Measurements from ENCODE around the gene IQCH. TPM values are rescaled to one million over a fixed set of nuclear protein-coding genes. Genes with fewer than 3 reads are reported as not detected.

Gene IQCH
- total RNA-seq, 1 donor from 2014 or later, result 0.93 TPM

DNA sequence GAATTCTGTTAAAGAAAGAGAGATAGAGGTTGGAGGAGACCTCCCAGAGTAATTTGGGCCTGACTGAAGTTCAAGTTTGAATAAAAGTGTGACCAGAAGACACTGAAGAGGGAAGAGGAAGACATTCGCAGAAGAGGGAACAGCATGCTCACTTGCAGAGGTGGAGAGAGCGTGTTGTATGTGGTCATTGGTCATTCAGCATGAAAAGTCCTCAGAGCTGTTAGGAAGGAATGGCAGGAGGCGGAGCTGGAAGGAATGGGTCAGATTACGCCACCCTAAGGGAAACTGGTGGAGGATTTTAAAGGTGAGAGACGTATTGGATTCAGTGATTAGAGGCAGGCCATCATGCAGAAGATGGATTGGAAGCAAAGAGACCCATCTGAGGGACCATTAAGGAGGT lies 41.6 kb downstream of the IQCH start:
- intact Hi-C loops (cut with micrococcal nuclease), result no loop called here

DNA sequence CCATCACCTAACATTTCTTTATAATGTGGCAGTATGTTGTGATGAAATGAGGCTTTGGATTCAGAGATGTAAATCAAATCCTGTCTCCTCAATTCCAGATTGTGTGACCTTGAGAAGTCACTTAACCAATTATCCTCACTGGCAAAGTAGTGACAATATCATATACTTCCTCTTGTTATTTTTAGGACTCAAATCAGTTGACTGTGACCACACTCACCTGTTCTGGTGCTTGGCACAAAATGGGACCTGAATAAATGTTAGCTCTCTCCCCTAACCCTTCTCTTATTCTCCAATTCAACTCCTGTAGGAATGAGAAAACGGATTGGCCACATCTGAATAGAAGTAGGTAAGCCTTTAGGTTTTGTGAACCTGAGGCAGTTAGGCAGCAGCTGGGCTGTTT lies 42.1 kb downstream of the IQCH start:
- intact Hi-C loops (cut with micrococcal nuclease), result no loop called here

DNA sequence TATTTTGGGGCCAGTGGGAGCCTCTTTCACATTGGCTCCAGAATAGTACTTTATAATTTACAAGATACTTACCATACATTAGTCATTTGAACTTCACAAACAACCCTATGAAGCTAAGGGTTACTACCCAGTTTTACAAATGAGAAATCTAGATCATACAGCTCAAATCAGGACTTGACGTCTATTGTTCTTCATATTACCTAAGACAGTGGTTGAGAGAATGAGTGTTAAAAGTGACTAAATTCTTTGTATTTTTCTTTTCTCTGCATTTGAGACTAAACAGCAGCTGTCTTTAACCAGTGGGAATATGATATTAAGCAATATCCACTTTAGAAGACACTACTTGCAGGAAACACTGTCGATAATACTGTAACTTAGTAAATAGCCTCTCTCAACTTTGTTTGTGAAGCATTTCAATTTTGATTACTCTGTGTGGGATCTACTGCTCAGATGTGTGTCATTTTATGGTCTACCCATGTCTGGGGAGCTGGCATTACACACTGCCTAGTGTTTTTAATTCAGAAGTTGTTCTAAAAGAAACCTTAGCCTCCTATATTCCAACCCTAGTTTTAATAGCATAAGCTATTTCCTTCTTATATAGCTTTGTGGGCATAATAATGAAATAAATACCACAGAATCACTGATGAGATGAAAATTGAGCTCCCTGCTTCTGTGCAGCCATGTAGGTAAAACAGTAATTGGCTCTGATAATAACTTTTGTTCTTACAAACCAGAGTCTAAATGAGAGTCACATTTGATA lies 45.9 kb downstream of the IQCH start:
- intact Hi-C loops (cut with micrococcal nuclease), result no loop called here

DNA sequence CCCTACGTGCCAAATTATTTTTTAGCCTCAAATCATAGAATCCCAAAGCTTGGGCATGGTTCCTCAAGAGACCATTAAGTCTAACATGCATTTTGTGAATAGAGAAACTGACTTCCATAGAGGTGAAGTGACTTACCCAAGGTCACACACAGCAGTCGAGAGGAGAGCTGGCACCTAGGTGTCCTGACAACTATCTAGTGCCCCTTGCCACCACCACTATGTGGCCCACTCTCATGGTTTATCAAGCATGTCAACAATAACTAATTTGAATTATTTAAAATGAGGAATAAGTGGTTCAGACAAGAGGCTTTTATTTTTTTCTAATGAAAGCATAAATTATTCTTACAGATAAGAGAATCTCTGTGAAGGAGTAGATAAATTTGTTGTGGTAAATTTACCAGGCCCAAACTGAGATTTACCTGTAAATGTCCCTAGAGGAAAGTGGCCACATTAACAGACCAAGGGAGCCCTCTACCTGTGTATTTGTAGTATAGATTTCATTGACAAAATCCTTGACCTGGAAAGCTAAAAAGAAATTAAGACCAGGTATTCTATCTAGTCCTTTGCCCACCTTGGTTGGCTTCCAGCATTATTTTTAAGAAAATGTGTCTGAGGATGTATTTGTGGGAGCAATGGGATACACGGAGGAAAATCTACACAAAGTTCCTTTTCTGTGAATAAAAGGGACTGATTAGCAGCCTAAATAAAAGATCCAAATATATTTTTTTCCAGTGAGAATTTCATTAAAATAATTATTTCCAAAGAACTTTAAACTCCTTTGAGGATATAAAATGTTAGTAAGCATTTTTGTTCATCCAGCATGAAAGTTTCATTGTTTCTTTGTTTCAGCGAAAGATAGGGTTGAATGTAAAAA lies 49.1 kb downstream of the IQCH start:
- intact Hi-C loops (cut with micrococcal nuclease), result loop anchor here (1.0 kb wide), 1 partner anchor 357 kb away; no protein-coding TSS in a partner anchor

DNA sequence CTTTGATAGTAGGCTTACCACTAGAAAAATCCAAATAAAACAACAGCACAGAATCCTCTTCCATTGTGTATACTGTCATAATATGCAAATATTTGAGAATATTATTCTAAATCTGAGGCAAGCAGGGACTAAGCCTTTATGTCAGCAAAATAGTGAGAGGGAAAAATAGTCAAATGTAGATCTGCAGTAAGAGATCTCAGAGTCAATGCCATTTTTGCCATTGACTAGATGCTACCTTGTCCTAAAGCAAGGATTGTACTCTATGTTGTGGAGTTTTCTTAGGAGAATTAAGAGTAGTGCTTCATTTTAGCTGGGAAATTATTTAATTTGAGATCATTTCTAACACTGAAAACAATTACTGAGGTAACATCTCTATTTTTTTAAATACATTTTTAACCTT lies 50.2 kb downstream of the IQCH start:
- intact Hi-C loops (cut with micrococcal nuclease), result no loop called here

DNA sequence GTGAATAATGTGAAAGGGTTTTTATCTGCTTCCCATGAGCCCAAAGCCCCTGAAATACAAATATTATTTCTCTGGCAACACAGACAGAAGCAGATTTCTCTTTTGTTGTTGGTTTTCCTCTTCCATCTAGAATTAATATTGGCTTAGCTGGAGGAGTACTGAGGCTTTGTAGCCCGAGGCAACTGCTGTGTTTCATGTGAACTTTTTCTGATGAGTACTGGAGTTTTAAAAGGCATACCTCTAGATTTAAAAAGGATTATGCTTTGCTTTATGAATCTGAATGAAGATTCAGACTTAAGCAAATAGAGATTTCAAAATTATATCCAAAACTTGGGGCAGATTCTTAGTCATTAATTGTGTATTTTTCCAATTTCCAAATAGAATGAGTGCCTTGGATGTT lies 50.9 kb downstream of the IQCH start:
- intact Hi-C loops (cut with micrococcal nuclease), result no loop called here

DNA sequence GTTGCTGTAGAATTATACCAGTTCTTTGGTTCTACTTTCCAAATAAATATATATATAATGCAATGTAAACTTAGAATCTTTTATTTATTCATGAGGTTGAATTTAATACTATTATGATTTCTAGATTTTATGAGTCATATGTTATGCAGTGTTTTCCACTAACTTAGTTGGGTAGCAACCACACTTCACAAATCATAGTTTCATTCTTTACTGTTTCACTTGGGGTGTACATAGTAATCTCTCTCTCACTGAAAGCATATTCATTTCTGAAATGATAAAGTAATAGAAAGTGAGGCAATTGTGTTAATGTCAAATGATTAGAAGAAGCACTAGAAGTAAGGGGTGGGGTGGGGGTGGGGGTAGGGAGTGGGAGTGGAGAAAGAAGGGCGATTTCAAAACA lies 52.6 kb downstream of the IQCH start:
- intact Hi-C loops (cut with micrococcal nuclease), result no loop called here

DNA sequence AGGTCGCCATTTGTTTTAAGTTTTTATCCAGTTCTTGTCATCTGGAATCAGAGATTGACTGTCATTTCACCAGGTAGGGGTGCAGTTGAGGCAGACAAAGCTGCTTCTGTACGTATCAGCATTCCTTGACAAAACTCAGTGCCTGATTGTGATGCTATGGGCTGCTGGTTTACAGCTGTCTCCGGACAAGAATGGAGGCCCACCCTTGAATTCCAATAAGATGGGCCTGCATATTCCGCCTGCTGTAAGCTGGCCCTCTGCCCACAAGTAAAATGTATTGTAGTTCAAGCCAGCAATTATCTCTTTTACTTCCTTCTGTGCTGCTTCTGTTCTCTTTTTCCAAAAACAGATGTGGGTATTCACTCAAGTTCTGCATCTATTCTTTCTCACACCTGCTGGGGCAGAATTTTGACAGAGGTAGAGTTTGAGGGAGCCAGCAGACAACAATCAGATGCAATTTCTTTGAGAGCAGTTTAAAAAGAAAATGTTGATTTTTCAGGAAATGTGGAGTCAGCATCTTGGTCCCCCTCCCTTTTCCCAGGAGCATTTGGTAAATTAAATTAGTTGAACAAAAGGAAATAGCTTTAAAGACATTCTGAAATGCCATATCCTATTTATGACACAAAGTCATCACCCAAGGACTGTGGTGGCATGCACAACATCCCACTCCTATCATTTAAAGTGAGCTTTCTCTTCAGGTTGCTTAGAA lies 53.5 kb downstream of the IQCH start:
- intact Hi-C loops (cut with micrococcal nuclease), result no loop called here

DNA sequence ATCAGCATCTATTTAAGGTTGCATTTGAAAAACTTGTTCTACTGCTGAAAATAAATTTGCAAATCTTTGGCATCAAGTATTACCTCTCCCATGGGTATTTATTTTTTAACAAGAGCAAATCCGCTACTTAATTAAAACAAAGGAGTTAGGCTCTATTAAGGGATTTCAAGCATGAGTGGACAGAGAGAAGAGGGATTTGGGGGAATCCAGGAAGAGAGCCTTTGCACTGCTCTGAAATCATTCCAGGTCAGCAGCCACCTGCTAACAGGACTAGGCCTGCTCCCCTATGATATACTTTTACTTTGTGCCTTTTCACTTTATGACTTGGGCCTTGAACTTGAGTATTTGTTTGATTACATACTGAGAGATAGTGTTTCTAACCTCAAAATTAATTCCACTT lies 57.1 kb downstream of the IQCH start:
- intact Hi-C loops (cut with micrococcal nuclease), result no loop called here

DNA sequence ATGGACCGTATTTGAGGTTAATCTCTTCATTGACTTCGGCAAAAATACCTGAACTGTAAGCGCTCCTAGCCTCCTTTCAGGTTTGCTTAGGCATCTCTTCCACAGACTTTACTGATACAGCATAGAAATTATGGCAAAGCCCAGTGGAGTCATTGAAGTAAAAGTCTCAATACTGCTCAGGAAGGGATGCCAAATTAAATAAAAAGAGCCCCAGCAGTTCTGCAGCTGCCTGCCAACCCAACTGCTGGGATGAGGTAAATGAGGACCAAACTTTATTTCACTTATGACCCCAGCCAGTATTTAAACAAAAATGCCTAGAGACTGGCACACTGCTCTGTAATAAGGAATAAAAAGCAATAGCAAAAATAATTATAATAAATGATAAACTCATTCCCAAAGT lies 65.4 kb downstream of the IQCH start:
- intact Hi-C loops (cut with micrococcal nuclease), result no loop called here

DNA sequence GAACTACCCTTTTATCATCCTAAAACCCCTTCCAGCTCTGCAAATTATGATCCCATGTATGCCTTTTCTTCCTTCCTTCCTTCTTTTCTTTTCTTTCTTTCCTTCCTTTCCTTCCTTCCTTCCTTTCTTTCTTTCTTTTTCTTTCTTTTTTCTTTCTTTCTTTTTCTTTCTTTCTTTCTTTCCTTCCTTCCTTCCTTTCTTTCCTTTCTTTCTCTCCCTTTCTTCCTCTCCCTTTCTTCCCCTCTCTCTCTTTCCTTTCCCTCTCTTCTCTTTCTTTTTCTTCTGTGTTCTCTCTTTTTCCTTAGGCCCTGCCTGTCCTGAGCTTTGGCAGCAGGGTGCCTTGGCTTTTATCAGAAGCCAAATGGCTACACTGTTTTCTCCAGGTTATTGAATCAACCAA lies 66.8 kb downstream of the IQCH start:
- intact Hi-C loops (cut with micrococcal nuclease), result no loop called here

DNA sequence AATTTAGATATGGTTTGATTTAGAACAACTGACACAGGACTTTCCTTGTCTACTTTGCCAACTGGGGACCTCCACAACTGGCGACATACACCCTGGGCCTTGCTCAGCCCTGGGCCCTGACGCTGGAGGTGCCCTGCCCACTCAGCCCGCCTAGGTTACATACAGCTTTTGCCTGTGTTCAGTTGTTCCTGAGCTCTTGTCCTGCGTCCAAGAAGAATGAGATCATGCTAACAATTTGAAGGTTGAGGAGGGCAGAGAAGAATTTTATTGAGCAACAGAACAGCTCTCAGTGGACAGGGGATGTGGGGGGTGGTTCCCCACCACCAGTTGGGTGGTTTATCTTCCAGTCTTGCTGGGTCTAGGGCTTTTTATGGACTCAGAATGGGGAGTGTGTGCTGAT lies 67.9 kb downstream of the IQCH start:
- intact Hi-C loops (cut with micrococcal nuclease), result no loop called here

DNA sequence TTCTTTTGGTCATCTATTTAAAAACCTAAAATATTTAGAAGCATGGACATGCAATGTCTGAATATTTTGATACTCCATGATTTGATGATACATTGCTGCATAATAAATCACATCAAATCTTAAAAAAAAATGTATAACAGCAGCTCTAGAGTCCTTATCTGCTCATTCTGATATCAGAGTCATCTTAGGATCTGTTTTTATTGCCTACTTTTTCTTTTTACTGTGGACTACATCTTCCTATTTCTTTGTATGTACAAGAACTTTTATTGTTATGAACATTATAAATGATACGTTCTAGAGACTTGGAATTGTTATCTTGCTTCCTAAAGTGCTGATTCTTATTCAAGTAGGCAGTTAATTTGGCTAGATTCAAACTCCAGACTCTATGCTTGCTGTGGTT lies 72.7 kb downstream of the IQCH start:
- intact Hi-C loops (cut with micrococcal nuclease), result no loop called here

DNA sequence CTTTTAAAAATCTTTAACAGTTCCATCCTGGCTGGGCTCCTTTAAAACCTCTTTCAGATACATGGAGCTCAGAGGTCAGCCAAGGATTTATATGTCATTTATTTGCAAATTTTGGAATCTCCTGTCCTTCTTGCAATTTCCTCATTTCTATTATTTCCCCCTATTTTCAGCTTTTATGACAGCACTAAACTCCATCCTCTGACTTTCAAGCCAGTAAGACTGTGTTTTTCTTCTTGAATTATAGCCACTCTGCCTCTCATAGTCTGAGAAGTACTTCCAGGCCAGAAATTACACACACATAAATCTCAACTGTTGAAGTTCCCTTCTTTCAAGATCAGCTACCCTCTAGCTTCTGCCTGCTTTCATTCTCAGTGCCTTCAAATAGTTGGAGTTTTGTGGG lies 73.2 kb downstream of the IQCH start:
- intact Hi-C loops (cut with micrococcal nuclease), result no loop called here

DNA sequence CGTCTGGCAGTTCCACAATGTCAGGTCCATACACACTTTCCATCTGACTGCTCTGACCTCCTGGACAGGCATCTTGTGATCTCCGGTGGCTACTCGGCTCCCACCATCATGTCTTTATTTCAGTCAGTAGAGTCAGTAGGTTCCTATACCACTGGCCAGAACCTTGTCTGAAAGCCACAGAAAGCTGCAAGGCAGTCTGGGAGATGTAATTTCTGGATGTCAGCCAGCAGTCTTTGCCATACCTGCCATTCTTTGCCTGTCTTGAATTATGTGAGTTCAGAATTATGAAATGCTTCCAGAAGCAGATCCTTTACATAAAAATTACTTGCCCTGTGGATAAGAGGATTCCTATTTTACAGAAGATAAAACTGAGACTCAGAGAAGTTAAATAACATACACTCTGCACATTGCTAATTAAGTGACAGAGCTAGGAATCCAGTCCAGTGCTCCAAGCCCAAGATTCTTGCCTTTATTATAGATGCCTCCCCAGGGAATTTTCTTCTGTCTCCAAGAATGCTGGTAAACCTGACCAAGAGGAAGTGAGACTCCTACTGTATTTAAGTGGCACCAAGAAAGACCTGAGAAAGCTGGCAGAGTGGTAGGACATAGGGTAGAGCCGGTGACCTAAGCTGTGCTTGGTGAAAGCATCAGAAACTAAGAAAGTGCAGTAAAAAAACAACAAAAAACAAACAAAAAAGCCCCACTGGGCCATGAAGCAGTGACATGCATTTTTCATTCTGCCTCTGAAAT lies 75.6 kb downstream of the IQCH start:
- intact Hi-C loops (cut with micrococcal nuclease), result no loop called here

DNA sequence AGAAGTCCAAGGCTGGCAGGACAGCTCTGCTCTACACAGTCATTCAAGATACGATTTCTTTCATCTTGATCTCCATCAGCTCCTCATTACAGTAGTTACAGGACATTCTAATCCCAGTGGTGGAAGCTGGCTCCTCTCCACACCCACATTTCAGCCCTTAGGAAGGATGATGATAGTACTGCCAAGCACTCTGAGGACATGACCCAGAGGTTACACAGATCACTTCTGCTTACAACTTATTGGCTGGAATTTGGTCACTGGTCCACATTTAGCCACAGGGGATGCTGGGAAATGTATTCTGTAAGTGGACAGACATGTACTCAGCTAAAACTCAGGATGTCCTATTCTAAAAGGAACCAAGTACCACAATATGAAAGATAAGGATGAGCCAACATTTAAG lies 77.1 kb downstream of the IQCH start:
- intact Hi-C loops (cut with micrococcal nuclease), result no loop called here

DNA sequence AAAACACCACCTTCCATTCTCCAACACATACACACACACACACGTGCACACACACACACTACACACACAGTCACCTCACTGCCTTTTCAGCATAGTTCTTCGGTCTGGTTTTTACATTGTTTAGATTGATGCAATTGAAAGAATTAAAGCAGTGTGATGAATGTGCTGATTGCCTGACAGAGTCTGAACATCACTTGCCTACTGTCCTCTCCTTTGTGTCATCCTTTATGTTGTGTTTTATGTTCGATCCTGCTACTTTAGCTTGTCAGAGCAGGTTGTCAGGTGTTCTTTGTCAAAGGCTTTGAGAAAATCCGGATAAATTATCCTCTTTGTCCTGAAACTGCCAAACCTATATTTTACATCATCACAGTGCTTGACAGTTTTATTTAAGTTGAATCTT lies 80.4 kb downstream of the IQCH start:
- intact Hi-C loops (cut with micrococcal nuclease), result no loop called here

DNA sequence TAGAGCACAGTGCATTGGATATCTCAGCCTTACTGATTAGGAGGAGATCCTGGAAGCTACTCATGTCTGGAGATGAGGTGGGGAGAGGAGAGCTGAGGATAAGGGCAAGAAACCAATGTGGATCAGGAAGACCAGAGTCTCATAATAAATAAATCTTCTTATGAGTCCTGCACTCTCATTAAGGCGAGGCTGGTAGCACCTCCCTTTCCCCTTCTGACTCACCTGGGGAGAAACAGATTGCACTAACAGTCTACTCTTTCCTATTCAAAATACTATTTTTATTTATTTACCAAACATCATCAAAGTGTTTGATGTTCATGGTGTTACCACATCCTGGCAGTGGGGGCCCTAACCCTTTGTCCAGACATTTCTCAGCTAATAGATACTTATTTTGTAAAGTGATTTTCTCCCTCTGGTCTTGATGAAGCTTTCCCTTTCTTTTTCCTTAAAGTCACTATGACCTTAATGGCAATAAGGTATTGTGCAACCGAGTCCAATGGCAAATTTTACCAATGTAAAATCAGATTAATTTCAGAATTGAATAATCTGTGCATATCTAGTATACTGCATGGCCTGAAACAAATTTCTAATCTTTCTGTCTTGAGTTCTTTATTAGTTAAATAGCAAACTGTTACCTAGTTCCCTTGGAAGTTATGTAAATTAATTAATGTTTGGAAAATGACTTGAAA lies 81.1 kb downstream of the IQCH start:
- intact Hi-C loops (cut with micrococcal nuclease), result no loop called here

DNA sequence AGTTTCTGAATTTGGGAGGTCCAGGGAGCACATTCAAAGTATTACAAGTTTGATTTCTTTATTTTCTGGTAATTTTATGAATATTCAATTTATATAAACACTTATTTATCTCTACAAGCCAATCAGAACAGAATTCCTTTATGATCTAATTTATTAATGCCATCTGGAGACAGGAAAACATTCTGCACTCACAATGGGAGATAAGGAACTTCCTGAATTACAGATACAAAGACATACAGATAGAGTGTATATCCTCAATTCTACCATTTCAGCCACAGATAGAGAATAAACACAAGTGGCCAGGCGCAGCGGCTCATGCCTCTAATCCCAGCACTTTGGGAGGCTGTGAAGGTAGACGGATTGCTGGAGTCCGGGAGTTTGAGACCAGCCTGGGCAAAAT lies 86.0 kb downstream of the IQCH start:
- intact Hi-C loops (cut with micrococcal nuclease), result no loop called here

DNA sequence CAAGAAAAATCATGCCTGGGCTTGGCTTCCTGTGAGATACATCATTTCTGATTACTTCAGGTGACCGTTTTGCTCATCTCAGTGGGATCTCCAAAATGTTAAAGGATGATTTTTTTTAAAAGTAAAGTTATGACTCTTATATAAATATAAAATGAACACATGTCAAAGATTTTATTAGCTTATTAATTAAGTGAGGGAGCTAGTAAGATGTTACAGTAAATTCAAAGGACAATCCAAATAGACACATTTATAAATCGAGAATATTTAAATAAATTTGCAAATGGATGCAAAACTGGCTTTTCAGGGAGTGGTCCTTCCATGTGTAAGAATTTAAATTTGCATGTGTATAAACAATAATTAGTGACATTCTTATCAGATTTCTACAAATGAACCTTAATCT lies 87.0 kb downstream of the IQCH start:
- intact Hi-C loops (cut with micrococcal nuclease), result no loop called here

DNA sequence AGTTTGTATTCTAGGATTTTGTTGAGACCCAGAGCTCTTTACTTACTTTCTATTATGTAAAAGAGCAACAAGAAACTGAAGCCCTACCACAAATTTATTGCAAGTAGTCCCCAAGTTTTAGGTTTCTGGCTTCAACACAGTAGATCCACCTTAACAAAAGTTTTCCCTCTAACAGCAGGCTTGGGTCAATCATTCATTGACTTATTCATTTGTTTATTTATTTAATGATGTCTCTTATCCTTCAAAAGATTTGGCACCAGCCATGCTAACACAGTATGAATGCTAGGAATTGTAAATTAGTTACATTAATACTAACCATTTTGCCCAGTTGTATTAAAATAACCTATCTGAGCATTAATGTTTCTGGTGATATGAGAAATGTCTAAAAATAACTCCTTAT lies 88.6 kb downstream of the IQCH start:
- intact Hi-C loops (cut with micrococcal nuclease), result no loop called here
